BJ (cell line): ENCODE data around the gene NEK7. TPM values are rescaled to one million over a fixed set of nuclear protein-coding genes. Genes with fewer than 3 reads are reported as not detected.

Source experiments
- CTCF ChIA-PET: fragments of 350-600 bp; formaldehyde crosslinking; extraction: SDS; loops from one replicate; lab custom pipeline; 2021; ENCODE audit warnings: antibody characterized with exemption, inconsistent platforms; lab: Yijun Ruan, JAX
- POLR2A ChIA-PET: fragments of 300-600 bp; sonication (Branson Sonifier 250); formaldehyde crosslinking; extraction: SDS; loops from one replicate; lab custom pipeline; 2021; ENCODE audit warnings: antibody characterized with exemption; lab: Charles Lee
- DNase-seq: peaks from one replicate; pipeline ENCODE4 v3.0.0-alpha.2; 2011; ENCODE audit warnings: low read depth
- H3K27me3 ChIP-seq: 2 replicates; pipeline ENCODE4 v1.6.0; 2011; ENCODE audit warnings: low read length; ENCODE audit not compliant: control insufficient read depth, insufficient read depth
- H3K36me3 ChIP-seq: 2 replicates; pipeline ENCODE4 v1.5.1; 2011; ENCODE audit warnings: low read length; ENCODE audit not compliant: control insufficient read depth, insufficient read depth
- H3K4me3 ChIP-seq: 2 replicates; pipeline ENCODE4 v1.5.1; 2011; ENCODE audit warnings: low read depth, mild to moderate bottlenecking, control low read depth, low read length
- polyA plus RNA-seq: library from polyadenylated mRNA; depleted of rRNA; stranded (reverse); fragments of >200 nt; gene quantifications from 2 replicates; pipeline ENCODE4 v1.2.3, GENCODE V29; 2011
- TF ChIP-seq, protein P1 (sequence below): IDR thresholded peaks from 2 replicates; pipeline ENCODE4 v1.5.1; 2011; ENCODE audit warnings: low read depth, mild to moderate bottlenecking, control low read depth, inconsistent platforms, low read length, moderate library complexity; ENCODE audit not compliant: insufficient read depth

Gene NEK7
- polyA plus RNA-seq, 1 experiment: 428 TPM

DNA sequence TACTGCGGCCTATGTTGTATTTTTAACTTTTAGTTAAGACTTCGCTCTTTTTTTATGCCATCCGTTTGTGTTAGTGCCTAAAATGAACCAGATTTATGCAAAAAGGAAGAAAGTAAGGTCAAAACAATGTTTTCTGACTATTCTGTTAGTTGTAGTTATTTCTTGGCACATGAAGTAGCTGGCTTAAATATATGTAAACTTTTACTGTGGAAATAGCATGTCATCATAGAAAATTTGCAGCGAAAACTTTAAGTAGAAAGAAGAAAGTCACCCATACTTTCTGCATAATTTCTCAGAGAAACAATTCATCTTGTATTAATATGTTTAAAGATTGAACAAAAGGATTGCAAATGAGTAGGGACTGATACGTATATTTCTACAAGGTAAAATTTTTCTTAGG is 106.4 kb downstream of the NEK7 start:
- Histone ChIP-seq H3K4me3 (no peak overlapping the region), H3K27me3 (no peaks in the 10 kb centered on the region), H3K36me3 (no peaks in the 10 kb centered on the region)
- ChIA-PET CTCF (no interaction called here), POLR2A (no interaction called here)
- TF ChIP-seq, protein P1, sequence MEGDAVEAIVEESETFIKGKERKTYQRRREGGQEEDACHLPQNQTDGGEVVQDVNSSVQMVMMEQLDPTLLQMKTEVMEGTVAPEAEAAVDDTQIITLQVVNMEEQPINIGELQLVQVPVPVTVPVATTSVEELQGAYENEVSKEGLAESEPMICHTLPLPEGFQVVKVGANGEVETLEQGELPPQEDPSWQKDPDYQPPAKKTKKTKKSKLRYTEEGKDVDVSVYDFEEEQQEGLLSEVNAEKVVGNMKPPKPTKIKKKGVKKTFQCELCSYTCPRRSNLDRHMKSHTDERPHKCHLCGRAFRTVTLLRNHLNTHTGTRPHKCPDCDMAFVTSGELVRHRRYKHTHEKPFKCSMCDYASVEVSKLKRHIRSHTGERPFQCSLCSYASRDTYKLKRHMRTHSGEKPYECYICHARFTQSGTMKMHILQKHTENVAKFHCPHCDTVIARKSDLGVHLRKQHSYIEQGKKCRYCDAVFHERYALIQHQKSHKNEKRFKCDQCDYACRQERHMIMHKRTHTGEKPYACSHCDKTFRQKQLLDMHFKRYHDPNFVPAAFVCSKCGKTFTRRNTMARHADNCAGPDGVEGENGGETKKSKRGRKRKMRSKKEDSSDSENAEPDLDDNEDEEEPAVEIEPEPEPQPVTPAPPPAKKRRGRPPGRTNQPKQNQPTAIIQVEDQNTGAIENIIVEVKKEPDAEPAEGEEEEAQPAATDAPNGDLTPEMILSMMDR: no peak
- no peak for DNase-seq

DNA sequence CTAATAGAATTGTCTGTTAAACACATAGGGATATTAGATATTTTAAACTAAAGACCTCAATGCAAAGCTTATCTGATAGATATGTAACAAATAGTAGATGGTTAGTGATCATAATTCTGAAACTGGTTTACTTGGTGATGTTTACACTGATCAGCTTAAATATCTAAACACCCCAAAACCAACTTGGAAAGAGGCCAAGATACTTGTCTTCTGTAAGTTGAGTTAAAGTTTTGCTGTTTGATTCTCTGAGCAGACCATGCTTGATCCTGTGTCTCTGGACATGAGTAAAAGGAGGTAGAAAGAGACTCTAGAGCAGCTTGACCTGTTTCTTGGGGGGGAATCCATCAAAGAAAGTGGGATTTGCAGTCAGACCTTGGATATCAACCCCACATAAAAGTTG is 107.5 kb downstream of the NEK7 start:
- Histone ChIP-seq H3K27me3 (no peaks in the 10 kb centered on the region), H3K36me3 (no peaks in the 10 kb centered on the region), H3K4me3 (no peak overlapping the region)
- DNase-seq: no peak
- TF ChIP-seq, protein P1: no peak
- CTCF ChIA-PET: no interaction called here
- POLR2A ChIA-PET: no interaction called here

DNA sequence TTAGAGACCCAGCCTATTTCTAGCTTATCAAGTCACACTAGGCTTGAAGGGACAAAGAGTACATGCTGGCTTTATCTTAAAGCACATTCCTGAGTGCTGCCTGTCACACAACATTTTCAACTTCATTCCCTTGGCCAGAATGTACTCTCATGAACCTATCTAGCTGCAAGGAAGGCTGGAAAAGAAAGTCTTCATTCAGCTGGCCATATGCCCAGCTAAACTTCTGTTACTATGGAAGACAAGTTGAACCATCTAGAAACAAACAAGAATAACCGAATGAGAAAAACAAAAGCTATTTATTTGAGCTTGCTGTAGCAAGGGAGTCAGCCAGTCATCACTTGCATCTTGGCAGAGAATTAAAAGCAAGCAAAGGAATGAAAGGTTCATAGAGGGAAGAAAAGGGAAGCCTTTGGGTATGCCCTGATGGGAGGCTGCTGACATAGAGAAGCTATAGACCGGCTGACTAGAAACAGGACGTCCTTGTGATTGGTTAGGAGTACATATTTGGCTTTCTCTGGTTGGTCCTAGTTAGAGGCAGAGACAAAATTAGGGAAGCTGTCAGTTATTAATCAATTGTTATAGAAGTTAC is 108.4 kb downstream of the NEK7 start:
- H3K27me3 ChIP-seq: no peaks in the 10 kb centered on the region
- no peaks in the 10 kb centered on the region for H3K36me3 ChIP-seq
- POLR2A ChIA-PET: interaction anchor here (0.5 kb wide), 1 partner anchor 76 kb away, joined by 10 read pairs; no protein-coding TSS in a partner anchor
- no peak overlapping the region for H3K4me3 ChIP-seq
- CTCF ChIA-PET: no interaction called here
- no peak for DNase-seq
- TF ChIP-seq, protein P1: no peak

DNA sequence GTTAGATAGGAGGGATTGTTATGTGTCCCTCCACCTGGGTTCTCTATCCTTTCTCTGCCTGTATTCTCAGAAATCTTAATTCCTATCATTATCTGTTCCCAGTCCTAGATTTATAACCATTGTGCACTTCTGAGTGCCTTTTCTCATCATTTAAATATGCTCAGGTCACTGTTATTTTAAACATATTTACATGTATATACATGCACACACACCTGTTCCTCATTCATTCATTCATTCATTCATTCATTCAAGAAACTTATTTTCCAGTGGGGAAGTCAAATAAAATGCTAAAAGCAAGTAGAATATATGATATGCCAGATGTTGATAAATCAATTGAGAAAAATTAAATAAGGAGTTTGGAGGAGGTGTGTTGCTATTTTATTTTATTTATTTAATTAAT is 110.3 kb downstream of the NEK7 start:
- no peak for DNase-seq
- Histone ChIP-seq H3K4me3 (no peak overlapping the region), H3K36me3 (no peaks in the 10 kb centered on the region), H3K27me3 (no peaks in the 10 kb centered on the region)
- TF ChIP-seq, protein P1: no peak
- ChIA-PET POLR2A (no interaction called here), CTCF (no interaction called here)

DNA sequence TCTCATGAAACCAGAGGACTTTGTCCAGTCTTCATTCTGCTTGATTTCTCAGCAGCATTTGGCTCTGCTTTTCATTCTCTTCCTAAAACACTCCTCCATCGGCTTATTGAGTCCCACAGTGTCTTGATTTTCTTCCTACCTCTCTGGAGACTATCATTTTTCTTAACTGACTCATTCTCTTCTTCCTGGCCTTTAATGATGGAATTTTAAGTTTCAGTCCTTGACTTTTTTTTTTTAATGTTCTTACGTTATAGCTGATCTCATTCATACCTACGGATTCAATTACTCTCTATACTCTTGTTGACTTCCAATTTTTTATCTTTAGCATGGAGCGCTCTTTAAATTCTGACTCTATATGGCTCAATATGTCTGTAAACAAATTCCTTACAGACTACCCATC is 111.1 kb downstream of the NEK7 start:
- peak; percentile 17 for DNase-seq
- no peak overlapping the region for H3K4me3 ChIP-seq
- POLR2A ChIA-PET: interaction anchor here (0.6 kb wide), 2 partner anchors 10 to 114 kb away, joined by 3 to 6 read pairs; no protein-coding TSS in a partner anchor
- no peaks in the 10 kb centered on the region for H3K27me3 ChIP-seq
- H3K36me3 ChIP-seq: no peaks in the 10 kb centered on the region
- TF ChIP-seq, protein P1: no peak
- CTCF ChIA-PET: no interaction called here
